Fibroblast of mammary gland (primary cell): ENCODE data around the gene ZNF630.
A peak's percentile ranks its signal among the peaks of the same experiment; 100 is the strongest.
"Not testable (repeated sequence)": the region's sequence is repeated elsewhere in the genome, so short reads cannot be mapped to it uniquely, and the experiment has no call there.

Experiments used
- DNase-seq: peaks from one replicate; pipeline ENCODE4 v3.0.0-alpha.2; 2010; ENCODE audit warnings: low read depth
- H3K4me3 ChIP-seq: 2 replicates; pipeline ENCODE4 v1.5.1; 2011; ENCODE audit warnings: low read depth, mild to moderate bottlenecking, low read length, moderate library complexity; ENCODE audit not compliant: control insufficient read depth
- TF ChIP-seq, protein P1 (sequence below): conservative IDR thresholded peaks from 2 replicates; pipeline ENCODE4 v1.5.1; 2011; ENCODE audit warnings: low read depth, low read length, inconsistent platforms; ENCODE audit not compliant: control insufficient read depth, insufficient read depth

Gene ZNF630

DNA sequence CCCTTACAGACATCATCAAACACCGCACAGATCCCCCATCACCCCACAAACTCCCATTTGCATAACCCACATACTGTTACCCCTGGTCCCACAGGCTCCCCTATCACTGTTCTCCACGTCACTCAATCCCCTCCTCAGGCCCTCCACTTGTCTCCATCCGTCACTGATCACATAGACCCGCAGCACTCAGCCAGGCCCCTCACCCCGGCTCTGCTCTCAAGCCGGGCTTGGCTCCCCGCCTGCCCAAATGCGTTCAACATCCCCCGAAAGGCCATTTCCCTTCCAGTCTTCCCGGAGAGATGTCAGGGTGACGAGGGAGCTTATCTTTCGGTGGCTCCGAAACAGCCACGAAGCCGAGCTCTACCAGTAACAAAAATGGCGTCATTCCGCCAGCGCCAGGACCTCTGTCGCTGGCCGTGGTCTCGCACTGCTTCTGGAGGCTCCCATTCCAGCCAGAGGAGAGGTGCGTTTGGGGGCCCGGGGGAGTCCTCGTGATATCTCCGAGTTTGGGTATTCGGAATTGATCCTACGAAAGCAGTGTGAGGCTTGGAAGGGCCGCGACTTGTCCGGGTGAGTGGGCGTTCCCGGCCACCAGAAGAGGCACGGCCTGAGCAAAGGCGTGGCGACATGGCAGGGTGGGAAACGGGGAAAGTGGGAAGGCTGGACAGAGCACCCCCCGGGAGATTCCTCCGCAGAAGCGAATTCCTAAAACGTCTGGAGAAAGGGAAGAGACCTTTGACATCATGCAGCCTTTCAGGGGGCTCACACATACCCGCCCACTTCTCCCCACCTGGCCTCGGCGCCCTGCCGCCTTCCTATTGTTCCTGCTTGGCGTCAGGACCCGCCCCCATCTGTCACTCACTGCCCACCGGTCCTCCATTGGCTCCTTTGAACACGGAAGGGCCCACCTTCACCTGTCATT lies at the start of gene ZNF630:
Gene ZNF630 (minus strand): TSS at position 577 of the 922 bp plus-strand sequence. CDS start 4,754 bp downstream, outside the sequence.
- TF ChIP-seq, protein P1, sequence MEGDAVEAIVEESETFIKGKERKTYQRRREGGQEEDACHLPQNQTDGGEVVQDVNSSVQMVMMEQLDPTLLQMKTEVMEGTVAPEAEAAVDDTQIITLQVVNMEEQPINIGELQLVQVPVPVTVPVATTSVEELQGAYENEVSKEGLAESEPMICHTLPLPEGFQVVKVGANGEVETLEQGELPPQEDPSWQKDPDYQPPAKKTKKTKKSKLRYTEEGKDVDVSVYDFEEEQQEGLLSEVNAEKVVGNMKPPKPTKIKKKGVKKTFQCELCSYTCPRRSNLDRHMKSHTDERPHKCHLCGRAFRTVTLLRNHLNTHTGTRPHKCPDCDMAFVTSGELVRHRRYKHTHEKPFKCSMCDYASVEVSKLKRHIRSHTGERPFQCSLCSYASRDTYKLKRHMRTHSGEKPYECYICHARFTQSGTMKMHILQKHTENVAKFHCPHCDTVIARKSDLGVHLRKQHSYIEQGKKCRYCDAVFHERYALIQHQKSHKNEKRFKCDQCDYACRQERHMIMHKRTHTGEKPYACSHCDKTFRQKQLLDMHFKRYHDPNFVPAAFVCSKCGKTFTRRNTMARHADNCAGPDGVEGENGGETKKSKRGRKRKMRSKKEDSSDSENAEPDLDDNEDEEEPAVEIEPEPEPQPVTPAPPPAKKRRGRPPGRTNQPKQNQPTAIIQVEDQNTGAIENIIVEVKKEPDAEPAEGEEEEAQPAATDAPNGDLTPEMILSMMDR: no peak
- H3K4me3 ChIP-seq: peak within 1 kb of the TSS; percentile 65
- DNase-seq: peak; percentile 26

DNA sequence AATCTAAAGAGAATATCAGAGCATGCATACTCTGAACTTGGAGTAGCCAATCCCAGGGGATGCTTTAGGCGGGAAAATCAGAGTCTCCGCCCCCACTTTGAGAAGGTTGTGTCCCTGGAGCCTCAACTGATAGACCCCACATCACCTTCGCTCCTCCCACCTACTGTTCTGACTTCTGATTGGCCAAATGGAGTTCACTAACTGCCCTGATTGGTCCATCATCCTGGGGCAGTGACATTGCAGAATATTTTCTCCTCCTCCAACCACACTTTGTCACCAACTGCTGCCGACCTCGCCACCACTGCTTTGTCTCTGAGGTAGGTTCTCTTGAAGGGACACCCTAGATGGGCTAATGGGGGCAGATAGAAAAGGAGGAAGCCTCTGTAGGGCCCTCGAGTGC lies 36.3 kb upstream of the ZNF630 start:
- DNase-seq: no peak
- TF ChIP-seq, protein P1: no peak
- no peak overlapping the region for H3K4me3 ChIP-seq

DNA sequence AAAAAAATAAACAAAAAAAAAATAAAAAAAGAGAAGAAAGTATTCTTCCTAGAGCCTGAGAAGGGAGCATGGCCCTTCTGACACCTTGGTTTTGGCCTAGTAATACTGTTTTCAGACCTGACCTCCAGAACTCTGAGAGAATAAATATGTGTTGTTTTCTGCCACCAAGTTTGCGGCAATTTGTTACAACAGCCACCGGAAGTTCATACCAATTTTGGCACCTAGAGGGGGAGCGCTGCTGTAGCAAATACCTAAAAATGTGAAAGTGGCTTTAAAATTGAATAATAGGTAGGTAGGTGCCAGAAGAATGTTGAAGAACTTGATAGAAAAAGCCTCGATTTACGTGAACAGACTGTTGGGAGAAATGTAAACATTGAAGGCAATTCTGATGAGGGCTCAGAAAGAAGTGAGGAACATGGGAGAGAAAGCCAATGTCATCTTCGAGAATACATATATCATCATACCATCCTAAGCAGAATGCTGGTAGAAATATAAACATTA lies 31.5 kb upstream of the ZNF630 start:
- H3K4me3 ChIP-seq: no peak overlapping the region
- DNase-seq: no peak
- TF ChIP-seq, protein P1: no peak

DNA sequence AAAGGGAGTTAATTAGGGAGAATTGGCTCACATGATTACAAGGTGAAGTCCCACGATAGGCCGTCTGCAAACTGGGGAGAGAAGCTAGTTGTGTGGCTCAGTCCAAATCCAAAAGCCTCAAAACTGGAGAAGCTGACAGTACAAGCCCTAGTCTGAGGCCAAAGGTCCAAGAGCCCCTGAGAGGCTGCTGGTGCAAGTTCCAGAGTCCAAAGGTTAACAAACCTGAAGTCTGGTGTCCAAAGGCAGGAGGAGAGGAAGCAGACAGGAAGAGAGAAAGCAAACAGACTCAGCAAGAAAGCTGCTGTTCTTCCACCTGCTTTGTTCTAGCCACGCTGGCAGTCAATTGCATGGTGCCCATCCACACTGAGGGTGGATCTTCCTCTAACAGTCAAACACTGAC lies 30.0 kb upstream of the ZNF630 start:
- no peak for DNase-seq
- TF ChIP-seq, protein P1: no peak
- no peak overlapping the region for H3K4me3 ChIP-seq

DNA sequence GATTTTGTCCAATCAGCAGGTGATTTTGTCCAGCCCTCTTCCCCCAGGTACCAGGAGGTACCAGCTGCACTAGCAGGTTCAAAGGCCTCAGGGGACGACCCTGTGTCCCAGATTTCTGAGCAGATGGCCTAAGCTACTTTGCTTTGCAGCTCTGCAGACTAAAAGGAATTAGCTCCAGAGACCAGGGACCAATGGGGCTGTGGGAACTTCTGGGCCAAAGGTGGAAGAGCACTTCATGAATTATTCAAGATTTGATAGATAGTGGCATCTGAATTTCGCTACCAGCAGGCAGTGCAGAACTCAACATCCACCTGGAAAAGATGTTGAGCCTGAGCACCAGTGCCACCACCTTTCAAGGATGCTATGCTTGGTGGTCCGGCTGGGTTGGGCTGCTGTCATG lies 21.1 kb upstream of the ZNF630 start:
- DNase-seq, H3K4me3 ChIP-seq: not testable (repeated sequence)

DNA sequence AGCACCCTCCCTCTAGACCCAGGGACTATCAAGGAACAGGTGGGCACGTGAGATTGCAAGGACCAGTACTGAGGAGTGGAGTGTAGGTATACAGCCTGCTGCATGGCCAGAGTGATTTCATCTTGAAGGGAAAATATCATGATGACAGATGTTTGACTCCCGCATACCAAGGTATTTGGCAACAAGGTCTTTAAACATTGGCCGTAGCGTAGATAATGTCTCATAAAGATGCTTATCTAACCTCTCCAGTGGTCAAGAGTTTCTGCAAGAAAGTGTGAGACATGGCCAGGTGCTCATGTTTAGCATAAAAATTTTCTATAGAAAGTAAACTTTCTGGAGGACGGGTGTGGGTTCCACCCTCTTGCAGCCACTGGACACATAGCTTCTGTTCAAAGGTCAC lies 18.7 kb upstream of the ZNF630 start:
- TF ChIP-seq, protein P1: no peak
- no peak overlapping the region for H3K4me3 ChIP-seq
- DNase-seq: no peak

DNA sequence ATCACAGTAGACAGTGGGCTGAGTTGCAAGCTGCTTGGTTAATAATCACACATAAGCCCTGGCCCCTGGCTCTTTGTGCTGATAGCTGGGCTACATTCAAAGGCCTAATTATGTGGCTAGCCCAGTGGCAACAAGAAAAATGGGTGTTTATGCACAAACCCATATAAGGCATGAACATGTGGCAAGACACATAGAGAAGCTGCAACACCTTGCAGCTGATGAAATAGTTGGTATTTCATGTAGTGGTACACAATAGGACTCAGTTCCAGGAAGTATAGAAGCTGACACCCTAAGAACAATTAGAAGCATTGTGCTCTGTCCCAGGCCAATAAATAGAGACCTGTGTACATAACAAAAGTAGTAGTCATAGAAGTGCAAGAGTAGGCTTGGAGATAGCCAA lies 14.6 kb upstream of the ZNF630 start:
- TF ChIP-seq, protein P1: no peak
- no peak overlapping the region for H3K4me3 ChIP-seq
- no peak for DNase-seq
